HS-5 (cell line): ENCODE measurements around the gene NT5DC4.

Source experiments
- DNase-seq: peaks from one replicate; pipeline ENCODE4 v3.0.0-alpha.2; 2012; ENCODE audit warnings: low read depth

The NT5DC4 gene

DNA sequence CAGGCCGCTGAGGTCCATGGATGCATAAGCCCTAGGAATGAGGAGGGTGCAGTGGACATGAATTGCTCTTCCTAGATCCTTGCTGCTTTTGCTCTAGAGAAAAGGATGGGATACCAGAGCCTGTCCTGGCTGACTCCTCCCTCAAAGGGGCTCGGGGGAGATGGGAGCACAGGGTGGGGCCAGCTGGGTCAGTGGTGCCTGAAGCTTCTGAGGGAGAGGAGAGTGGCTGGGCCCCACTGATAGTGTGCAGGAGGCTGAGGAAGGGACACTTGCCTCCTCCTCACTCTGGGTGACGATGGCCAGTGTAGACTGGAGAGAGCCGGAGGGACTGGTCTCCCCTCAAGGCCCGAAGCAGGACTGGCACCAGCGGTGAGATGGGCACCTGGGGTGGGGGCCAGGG is at the start of gene NT5DC4:
NT5DC4 (plus strand) TSS at position 236 of the 400 bp plus-strand sequence; CDS start at position 296, 60 bp downstream.
- no peak for DNase-seq

DNA sequence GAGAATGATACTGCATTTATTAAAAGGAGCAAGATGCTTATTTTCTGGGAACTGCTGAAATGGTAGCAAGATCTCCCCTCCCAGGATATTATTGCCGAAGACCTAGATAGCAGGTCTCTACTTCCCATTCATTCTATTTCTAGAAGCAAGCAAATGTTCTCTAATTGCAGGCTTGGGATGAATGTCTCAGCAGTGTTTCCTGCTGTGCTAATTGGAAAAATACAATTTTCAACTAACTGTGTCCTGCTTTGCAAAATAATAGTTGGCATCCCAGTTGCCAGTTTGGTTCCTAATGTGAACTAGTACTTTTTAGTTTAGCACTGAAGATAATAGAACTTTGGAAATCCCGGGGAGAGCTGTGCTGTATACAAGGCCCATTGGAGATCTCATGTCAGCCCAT is 49.0 kb upstream of the NT5DC4 start:
- no peak for DNase-seq

DNA sequence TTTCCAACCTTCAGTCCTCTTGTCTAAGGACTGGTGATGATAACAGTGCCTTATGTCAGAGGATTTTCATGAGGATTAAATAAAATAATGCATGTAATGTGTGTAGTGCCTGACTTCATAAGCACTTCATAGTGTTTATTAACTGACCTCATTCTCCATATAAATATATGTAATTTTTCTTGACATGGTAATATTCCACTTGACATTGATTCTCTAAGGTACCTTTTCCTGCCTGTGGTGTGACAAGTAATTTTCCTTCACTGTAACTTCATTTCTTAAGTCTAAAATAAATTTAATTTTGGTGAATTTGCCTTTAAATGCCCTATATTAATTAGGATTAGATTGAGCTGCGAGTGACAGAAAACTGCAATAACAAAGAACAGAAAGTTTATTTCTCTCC is 47.8 kb upstream of the NT5DC4 start:
- no peak for DNase-seq

DNA sequence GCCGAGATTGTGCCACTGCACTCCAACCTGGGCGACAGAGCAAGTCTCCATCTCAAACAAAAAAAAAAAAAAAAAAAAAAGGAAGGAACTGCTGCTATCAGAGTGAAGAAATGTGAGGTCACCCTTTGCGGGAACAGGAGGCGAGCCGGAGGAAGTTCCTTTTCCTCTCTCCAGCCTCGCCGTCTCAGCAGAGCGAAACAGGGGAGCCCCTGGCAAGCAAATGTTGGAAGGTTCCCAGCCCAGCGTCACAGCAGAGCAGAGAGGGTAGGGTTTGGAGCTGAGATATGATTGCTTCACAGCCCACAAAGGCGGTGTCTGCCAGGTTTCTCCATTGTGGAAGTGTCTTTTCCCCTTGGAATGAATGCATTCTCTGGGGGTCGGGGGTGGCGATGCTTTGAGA is 46.6 kb upstream of the NT5DC4 start:
- DNase-seq = no peak

DNA sequence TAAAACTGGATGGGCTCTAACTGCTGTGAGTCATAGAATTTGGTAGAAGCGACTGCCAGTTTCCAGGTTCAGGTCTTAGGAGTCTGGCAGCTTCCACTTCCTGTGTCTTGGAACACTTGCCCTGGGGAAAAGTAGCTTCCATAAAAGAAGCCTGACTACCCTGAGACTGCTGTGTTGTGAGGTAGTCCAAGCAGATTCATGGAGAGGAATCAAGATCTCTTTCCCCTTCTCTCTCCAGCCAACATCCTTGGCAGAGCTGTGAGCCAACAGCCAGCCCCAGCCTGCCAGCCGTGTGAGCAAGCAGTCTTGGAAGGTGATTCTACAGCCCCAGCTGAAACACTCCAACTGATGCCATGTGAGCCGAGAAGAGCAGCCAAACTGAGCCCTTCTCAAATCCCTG is 41.3 kb upstream of the NT5DC4 start:
- no peak for DNase-seq

DNA sequence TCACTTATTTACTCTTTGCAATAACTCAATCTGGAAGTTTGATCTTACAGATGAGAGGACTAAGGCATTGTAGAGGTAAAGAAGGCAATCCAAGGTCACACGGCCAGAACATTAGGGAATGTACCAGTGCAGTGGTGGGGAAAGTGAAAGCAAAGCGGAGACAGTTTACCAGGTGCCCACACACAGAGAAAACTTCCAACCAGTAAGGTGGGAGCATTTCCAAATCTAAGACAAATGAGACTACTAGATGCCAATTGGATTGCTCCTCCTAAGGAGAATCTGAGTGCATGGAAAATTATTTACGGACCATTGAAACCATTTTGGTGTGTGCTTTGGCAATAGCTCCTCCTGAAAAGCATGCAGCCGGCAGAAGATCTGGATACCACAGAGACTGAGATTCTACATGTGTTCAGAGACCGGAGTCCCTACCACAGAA is 40.1 kb upstream of the NT5DC4 start:
- DNase-seq = no peak

DNA sequence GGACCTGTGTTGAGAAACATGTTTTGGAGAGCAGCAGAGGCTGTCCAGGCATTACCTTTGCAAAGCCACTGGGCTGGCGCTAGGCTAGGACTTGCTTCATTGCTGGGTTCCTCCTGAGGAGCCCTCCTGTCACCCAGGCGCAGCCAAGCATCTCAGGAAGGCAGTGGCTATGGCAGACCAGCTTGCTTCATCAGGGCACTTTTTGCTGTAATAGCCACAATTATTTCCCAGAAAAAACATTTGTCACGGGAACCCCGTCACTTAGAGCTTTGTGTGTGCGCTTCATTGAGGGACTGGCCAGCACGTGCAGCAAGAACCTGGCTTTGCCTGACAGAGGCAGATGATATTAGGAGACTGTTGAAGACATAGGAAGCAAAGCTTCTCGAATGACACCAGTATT is 38.7 kb upstream of the NT5DC4 start:
- DNase-seq = no peak

DNA sequence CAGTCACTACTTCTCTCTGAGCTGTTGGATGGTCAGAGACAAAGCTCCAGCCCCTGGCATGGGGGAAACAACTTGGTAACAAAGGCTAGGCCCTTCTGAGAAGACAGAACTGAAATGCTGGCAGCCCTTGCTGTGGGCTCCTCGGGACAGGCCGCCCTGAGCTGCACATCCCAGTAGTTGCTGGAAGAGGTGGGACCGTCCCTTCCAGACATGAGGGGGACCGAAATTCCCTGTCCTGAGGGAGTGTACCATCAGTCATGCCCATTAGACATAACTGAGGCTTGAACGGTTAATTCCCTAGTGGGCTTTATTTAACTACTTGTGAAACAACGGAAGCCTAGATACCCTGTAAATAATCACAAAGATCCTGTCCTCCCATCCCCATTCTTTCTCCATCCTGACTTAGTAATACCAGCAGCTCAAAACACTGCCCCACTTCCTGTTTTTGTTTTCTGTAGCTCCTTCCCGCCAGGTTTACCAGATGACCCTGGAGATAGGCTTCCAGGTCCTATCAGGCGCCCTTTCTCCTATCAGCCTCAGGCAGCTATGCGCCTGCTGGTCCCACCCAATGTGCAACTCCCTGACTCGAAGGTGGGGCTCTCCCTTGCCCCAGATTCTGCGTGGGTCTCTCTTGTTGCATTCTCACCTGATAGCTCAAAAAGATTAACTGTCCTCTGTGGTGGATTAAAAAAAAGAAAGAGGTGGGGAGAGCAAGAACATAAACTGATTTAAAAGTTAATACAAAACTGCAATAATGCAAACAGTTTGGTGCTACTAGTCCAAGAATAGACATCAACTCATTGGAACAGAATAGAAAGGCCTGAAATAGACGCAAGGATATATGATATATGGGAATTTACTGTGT is 37.0 kb upstream of the NT5DC4 start:
- no peak for DNase-seq

DNA sequence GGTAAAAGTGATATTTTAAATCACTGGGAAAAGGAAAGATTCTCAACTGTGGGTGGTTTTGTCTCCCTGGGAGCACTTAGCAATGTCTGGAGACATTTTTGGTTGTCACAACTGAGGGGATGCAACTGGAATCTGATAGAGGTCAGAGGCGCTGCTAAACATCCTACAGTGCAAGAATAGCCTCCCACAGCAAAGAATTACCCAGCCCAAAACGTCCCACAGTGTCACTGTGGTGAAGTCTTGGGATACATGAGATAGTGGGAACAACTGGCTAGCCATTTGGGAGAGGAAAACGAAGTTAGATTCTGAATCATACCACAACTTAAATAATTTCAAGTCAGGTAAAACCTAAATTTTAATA is 36.4 kb upstream of the NT5DC4 start:
- no peak for DNase-seq

DNA sequence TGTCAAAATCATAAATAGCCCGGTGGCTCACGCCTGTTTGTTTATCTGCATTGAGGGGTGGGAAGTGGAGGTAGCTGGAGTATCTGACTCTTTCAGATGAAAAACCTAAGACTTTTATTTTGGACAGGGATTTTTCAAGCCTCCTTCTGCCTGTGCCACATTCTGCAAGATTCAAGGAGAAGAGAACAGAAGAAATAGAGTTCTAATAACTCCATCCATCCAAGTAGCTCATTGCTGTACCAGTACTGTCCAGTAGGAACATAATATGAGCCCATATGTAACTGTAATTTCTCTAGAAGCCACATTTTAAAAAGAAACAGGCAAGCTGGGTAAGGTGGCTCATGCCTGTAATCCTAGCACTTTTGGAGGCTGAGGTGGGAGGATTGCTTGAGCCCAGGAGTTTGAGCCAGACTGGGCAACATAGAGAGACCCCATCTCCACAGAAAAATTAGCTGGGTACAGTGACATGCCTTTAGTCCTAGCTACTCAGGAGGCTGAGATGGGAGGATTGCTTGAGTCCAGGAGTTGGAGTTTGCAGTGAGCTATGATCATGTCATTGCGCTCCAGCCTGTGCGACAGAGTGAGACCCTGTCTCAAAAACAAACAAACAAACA is 35.4 kb upstream of the NT5DC4 start:
- DNase-seq = no peak

DNA sequence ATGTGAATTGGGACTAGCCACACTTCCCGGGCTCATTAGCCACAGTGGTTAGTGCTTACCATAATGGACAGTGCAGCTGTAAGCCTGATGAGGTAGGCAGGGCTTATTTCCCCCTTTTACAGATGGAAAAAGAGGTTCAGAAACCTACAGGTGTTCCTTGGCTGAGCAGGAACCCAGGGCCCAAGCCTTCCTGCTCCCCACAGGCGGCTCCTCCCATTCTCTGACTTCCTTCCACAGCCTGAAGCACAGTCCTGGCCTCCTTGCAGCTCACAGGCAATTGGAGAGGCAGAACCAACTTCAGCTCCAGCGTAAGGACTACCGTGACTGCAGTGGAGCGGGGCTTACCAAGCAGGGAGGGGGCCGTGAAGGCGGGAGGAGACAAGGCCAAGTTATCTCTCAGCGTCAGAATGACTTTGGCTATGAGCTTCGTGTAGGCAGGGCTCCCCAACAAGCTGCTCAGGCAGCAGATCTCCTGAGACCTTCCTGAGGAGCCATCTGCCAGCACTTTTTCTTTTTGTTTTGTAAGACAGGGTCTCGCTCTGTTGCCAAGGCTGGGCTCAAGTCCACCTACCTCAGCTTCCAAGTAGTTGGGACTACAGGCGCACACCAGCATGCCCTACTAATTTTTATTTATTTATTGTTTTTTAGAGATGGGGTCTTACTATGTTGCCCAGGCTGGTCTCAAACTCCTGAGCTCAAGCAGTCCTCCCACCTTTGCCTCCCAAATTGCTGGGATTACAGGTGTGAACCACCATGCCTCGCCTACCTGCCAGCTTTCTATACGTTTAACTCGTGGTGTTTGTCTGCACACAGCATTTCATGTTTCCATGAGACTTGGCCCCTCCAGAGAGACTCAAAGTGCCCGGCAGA is 34.2 kb upstream of the NT5DC4 start:
- no peak for DNase-seq

DNA sequence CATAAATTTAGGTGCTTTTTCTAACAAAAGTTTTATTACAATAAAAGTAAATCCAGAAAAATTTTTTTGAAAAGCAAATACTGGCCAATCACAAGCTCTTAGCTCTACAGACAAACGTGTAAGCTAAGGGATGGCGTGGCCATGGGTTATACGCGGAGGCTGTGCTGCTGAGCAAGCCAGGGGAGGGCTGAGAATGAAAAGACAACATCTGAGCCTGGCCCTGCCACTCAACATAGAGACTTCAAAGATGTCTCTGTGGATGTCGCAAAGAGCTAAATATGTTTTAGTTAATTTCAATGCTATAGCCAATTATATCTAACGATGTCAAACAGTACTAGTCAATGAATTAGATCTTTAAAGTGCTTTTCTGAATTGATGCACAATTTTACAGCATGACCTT is 33.3 kb upstream of the NT5DC4 start:
- no peak for DNase-seq

DNA sequence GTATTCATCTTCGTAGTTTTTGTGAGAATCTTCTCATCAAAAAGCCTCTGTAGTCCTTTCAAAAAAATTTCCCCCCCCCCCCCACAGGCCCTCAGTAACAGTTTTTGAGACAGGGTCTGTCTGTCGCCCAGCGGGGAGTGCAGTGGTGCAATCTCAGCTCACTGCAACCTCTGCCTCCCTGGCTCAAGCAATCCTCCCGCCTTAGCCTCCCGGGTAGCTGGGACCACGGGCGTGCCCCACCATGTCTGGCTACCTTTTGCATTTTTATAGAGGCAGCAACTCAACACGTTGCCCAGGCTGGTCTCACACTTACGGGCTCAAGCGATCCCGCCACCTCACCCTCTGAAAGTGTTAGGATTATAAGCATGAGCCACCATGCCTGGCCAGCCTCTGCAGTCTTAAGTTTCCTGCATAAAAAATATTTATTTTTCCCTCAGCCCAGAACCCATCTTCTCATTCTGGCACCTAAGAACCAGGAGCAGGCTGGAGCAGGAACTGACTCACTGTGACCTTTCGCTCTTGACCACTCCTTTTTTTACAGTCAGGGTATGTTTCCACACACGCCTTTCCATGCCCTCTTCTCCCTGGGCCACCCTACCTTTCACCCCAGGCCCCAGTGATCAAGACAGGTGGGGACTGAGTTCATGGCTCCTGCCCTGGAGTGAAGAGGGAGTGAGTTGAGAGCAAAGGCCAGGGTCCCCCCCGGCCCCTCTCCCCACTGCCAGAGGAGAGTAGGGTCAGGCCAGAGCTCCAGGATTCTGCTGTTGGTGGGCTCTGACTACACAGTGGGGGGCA is 32.5 kb upstream of the NT5DC4 start:
- DNase-seq = no peak

DNA sequence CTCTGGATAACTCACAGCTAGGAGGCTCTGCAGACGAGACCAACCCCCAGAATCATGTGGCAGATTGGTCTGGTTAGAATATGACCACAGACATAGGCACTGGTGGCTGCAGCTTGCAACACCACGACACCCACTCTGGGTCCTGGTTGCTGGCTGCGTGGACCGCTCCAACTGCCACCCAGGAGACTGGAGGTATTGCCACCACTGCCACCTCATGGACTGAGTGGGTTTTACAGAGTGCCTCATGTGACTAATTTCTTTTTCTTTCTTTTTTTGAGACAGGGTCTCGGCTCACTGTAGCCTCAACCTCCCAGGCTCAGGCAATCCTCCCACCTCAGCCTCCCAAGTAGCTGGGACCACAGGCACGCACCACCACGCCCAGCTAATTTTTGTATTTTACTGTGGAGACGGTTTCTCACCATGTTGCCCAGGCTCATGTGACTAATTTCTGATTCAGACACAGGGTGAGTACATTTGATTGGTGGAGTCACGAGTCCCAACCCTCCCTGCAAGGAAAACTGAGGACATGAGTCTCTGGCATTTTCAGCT is 29.9 kb upstream of the NT5DC4 start:
- DNase-seq = no peak

DNA sequence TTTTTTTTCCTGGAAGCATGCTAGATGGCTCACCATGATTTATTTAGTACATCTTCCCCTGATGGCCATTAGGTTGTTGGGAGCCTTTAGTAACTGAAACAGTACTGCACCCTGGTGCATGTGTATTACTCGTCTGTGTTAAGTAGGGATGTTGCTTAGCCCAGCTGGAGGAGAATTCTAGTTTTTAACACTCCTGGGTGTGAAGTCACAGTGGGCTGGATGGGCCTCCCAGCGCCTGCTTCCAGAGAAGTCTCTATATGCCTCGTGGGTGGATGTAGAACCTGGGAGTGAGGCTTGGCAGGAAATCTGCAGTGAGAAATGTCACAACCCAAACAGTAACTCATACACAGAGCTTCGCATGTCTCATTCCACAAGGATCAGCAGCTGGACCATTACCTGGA is 28.9 kb upstream of the NT5DC4 start:
- DNase-seq = no peak

DNA sequence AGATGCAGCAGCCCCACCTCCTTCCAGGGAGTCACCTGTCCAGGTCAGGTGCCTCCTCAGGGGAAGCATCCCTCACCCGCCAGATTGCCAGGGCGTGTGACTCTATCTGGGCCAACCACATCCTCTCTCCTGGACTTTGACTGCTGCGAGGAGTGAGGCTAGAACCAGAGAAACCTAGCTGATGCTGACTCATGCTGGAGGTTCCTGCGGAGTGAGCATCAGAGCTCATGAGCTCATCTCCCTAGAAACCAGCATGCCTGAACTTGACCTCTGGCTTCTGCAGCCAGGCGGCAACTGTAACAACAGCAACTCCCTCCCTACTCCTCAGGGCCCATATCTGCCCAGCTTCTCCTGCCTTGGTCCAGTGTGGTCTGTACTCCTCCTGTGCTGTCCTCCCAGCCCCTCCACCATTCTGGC is 28.3 kb upstream of the NT5DC4 start:
- DNase-seq = peak; percentile 95

DNA sequence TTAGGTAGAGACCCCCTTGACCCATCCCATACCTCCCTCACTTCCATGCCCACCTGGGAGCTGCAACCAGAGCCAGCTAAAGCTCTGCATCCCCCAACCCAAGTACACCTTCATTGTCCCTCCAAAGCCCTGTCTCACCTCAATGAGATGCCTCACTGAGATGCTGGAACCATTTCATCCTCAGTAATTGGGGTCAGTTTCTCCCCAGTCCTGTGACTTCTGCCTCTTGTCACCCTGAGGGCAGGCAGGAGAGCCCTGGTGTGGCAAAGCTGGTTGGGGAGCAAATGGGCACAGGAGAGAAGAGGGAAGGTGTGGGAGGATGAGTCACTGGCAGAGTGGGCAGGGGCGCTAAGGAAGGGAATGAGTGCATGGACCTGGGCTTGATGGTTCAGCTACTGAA is 27.9 kb upstream of the NT5DC4 start:
- DNase-seq = no peak

DNA sequence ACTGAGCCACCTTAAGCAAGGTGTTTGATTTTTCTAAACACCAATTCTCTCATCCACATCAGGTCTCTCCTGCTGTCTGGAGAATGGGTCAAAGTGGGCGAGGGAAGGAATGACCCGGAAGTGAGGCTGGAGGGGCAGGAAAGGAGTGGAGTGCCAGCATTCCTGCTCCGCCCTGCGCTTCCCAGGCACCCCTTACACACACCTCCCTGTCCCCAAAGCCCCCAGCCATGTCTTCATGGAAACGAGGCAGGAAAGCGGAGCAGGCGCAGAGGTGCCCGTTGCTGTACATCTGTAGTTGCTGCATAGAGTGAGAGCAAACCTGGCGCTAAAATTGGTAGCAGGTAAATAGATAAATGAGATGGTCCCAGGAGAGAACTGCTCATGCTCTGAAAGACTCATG is 27.2 kb upstream of the NT5DC4 start:
- DNase-seq = no peak

DNA sequence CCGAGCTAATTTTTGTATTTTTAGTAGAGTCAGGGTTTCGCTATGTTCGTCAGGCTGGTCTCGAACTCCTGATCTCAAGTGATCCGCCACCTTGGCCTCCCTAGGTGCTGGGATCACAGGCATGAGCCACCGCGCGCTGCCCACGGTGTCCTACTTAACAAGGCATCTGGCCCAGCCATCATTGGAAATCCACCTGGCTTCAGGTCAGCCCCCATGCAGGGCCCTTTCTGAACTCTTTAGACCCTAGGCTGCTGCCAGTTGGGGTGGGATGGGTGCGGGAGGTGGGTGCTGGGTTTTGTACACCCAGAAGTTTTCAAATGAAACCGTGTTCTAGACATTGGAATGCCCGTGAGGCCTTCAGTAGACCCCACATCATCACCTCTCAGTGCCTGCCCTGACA is 26.6 kb upstream of the NT5DC4 start:
- DNase-seq = no peak

DNA sequence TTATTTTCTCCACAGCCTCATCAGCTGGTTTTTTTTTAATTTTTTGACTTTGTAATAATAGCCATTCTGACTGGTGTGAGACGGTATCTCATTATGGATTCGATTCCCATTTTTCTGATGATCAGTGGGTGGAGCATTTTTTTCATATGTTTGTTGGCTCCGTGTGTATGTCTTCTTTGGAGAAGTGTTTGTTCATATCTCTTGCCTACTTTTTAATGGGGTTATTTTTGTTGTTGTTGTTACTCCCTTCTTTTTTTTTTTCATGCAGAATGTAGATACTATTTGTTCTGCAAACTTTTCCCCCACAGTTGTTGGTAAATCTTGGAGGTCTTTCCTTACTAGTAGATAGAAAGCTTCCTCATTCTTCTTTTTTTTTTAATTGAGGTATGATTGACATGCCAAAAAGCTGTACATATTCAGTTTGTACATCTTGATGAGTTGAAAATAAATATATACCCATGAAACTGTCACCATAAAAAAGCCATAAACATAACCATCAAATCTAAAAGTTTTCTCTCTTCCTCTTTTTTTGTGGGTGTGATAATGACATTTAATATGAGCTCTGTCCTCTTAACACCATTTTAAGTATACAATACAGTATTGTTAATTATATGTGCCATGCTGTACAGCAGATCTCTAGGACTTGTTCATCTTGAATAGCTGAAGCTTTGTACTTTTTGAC is 21.8 kb upstream of the NT5DC4 start:
- DNase-seq = no peak
